GM18867 (cell line): ENCODE results near the gene DCT.
"Not testable (repeated sequence)": the region's sequence is repeated elsewhere in the genome, so short reads cannot be mapped to it uniquely, and the experiment has no call there.

Experiments used
- ATAC-seq: cut with Tn5 transposase; IDR thresholded peaks from one replicate; pipeline ENCODE4 v1.9.1; 2021; ENCODE audit warnings: mild to moderate bottlenecking, moderate library complexity; ENCODE audit not compliant: unreplicated experiment

DCT gene

GRCh38 chr13:94479616-94480015 is at the start of gene DCT:
TSS of gene DCT (minus strand) at chr13:94479682. CDS start at chr13:94479255, 427 bp downstream.
- ATAC-seq, result no peak

- not testable (repeated sequence) for ATAC-seq
Measured at GRCh38 chr13:94526956-94527355, 47.5 kb upstream of the DCT start.

GRCh38 chr13:94525781-94526180 is 46.3 kb upstream of the DCT start:
- ATAC-seq, result no peak

- ATAC-seq, result no peak
Measured at GRCh38 chr13:94524407-94524806, 44.9 kb upstream of the DCT start.

- ATAC-seq, result no peak
Measured at GRCh38 chr13:94520001-94520400, 40.5 kb upstream of the DCT start.

- ATAC-seq, result no peak
Measured at GRCh38 chr13:94516456-94516855, 37.0 kb upstream of the DCT start.

- ATAC-seq, result no peak
Measured at GRCh38 chr13:94515911-94516310, 36.4 kb upstream of the DCT start.

DNA sequence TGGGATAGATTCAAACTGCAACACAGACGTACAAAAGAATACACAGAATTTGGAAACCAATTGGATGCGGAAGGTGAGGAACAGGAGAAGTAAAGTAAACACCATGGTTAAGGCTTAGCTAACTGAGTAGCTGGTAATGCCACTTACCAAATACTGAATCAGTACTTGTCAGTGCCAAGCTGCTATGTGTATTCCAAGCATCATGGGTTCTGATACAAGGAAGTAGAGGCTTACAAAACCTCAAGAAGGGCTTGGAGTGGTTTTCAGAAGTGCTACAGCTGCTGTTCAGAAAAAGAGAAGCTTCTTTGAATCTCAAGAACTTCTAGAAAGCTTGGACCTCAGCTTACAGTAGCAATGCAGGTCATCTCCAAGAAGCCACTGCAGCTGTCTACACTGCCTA is 35.9 kb upstream of the DCT start:
- ATAC-seq, result no peak

DNA sequence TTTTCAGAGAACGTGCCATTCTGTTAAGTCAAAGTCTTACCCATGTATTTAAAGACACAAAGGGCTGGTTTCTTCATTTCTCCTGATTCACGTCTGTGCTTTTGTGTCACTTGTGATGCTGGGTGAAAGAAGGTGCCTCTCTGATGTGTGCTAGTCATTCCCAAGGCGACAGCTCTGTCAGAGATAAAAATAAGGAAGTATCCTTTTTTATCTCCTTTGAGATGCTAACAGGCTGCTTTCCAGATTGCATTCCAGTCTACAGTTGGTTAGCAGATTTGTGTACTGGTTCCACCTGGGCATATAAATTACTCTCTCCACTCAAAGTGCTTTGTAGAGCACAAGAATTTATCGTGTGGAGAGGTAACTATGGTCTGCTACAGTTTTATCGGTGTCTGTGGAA is 33.5 kb upstream of the DCT start:
- no peak for ATAC-seq

GRCh38 chr13:94505730-94506129 is 26.2 kb upstream of the DCT start:
- no peak for ATAC-seq

DNA sequence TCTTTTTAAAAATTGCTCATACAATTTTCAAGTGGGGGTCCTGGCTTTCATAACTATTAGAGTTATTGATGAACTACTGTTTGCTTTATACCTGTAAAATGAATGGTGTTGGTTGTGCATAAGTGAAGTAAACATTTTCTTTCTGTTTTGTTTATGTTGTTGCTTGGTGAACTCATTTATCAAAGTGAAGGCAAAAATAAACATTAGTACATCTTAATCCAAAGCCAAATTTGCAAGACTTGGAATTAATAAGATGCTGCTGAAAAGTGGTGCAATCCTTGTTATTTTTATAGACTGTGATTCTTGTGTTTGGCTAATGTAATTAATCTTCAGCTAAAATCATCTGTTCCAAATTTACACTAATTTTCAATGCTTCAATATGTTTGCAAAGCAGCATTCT is 24.4 kb upstream of the DCT start:
- ATAC-seq, result no peak

- ATAC-seq, result not testable (repeated sequence)
Measured at GRCh38 chr13:94498831-94499230, 19.3 kb upstream of the DCT start.

GRCh38 chr13:94495806-94496205 is 16.3 kb upstream of the DCT start:
- no peak for ATAC-seq

DNA sequence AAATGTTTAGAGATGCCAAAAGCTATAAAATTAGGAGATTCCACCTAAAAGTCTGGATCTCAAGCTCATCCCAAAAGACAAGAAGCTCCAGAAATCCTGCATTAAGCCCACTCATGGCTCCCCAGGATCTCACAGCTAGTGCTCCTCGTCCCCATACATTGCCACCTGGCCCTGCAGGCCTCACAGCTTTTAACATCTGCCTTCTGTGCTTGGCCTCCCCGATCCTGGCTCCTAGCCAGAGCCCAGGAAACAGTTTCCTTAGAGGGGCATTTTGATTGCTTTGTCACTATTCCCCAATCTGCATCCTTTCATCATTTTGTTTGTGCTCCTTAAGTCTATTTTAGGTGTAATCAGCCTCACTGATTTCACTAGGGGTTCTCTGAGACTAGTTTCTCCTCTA is 14.5 kb upstream of the DCT start:
- no peak for ATAC-seq

- no peak for ATAC-seq
Measured at GRCh38 chr13:94487043-94487442, 7.6 kb upstream of the DCT start.

DNA sequence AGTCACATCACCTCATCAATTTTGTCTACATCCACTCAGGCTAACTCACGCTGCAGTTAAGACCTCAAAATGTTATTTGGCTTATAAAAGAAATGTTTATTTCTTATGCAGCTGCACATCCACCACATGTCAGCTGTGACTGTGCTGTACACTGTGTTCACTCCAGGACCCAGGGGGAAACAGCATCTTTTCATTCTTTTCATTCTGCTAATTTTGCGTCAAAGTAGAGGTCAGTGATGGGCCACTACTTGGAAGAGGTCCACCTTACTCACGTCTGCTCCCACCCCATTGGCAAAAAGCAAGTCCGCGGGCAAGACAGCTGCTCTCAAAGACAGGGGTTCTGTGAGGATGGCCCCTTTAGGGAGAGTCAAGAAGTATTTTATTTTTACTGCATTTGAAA is 4.5 kb upstream of the DCT start:
- ATAC-seq, result no peak

GRCh38 chr13:94481941-94482340 is 2.5 kb upstream of the DCT start:
- no peak for ATAC-seq

DNA sequence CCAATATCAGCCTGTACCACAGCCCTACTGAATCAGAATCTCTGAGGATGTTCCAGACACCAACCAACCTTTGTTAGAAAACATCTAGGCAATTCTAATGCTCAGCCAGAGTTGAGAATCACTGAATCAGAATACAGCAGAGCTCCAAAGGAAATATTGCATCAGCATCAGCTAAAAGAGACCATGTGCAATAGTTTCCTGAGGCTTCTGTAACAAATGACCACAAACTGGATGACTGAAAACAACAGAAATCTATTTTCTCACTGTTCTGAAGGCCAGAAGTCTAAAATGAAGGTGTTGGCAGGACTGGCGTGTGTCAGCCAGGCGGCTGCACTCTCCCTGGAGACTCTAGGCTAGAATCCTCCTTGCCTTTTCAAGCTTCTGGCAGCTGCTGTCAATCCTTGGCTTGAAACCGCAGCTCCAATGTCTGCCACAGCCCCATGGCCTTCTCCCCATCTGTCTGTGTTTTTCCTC is 1.2 kb upstream of the DCT start:
- ATAC-seq, result no peak

DNA sequence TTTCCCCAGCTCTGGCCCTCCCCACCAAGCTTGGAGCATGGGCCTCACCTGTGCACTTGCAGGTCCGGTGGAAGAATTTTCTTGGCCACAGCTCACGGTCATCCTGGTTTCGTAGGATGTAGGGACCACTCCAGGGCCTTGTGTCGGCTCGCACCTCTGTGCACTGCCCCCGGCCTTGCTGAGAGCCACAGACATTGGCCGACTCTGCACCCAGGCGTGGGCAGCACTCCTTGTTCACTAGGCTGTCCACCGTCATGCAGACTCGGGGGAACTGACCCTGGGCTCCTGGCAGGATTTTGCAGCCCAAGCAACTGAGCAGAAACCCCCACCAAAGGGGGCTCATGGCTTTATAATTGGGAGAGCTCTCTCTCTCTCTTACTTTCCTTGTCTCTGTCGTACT is 569 bp downstream of the DCT start:
- no peak for ATAC-seq

- no peak for ATAC-seq
Measured at GRCh38 chr13:94470126-94470525, 9.4 kb downstream of the DCT start.

DNA sequence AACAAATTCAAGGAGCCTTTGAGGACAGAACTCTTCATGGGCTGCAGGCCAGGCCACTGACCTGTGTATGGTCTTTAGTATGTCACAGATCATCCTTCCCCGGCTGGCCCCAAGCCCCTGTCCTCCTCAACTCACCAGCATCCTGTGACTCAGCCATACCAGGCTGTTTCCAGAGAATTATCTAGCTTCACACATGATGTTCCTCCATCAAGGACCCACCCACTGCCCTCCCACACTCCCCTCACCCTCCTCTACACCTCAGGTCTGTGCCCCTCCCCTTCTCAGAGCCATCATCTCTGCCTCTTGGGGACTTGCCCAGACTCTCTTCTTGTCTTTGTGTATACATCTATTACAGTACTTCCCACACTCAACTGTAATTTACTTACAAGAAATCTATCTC is 14.7 kb downstream of the DCT start:
- no peak for ATAC-seq

DNA sequence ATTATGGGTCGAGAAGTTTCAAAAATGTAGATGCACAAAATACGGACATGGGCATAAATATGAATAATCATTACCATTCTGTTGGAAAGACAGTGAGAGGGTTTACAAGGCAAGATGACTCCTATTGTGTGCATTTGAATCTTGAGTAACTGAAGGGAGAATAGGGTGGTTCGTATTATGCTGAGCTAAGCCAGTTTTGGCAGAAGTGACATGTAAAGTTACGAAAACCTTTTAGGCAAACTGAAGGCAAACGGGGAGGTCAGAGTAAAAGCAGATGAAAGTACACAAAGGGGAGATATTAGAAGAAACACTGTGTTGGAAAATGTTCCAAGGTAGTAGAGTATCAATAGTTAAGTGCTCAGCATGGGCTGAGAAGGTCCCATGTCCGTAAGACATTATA is 16.8 kb downstream of the DCT start:
- ATAC-seq, result no peak

DNA sequence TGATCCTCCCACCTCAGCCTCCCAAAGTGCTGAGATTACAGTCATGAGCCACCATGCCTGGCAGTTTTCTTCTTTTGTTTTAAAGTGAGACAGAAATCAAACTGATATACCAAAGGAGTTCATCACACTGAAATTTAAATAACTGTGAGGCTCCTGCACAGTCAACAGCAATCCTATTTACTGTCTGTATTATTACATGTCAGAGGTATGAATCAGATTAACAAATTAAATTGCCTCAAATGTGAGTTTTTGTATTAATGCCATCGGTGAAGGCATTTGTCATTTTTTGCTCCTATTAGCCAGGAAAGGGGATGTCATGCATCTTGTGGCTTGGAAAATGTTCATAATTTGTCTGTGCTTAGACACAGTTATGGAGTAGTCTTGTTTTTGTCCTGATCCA is 20.4 kb downstream of the DCT start:
- no peak for ATAC-seq

- no peak for ATAC-seq
Measured at GRCh38 chr13:94455414-94455813, 24.1 kb downstream of the DCT start.
